GM19043 (cell line): ENCODE data around the gene DBI.
A peak's percentile ranks its signal among the peaks of the same experiment; 100 is the strongest.

Experiments
- ATAC-seq: cut with Tn5 transposase; IDR thresholded peaks from one replicate; pipeline ENCODE4 v1.9.1; 2021; ENCODE audit warnings: low read depth; ENCODE audit not compliant: unreplicated experiment

DBI gene

DNA sequence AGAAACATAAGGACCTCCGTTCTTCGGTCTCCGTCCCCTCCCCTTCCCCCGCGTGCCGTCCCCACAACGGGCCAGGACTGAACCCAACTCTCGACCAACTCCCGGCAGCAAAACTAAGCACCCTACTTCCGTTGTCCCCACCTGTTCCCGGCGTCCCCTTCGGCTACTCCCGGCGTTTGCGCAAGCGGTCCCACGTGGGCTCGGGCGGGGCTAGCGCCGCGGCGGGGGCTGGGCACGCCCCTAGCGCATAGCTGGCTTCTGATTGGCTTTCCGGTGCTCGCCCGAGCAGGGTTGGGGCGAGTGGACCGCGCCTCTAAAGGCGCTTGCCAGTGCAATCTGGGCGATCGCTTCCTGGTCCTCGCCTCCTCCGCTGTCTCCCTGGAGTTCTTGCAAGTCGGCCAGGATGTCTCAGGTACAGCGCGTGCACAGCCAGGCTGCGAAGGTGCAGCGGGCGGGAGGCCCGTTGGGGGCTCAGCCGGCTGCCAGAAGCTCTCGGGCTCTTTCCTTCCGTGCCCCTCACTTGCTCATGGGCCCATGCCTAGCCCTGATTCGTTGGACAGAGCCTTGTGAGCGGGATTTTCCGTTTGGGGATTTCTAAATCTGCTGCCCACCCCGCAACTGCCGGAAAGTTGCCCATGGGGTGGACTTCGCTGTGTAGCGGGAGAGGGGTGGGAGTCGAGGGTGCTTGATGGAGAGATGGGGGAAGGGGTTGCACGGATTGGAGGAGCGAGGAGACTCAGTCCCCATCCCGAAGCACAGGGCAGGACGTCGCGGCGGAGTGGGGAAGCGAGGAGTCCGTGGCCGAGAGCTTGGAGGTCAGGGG, at the start of gene DBI, which contains the start of gene C2orf76:
TSS of gene DBI (plus strand) at position 329 of the 823 bp plus-strand sequence. CDS start at position 404, 75 bp downstream.
TSS of gene C2orf76 (minus strand) at position 186 of the 823 bp plus-strand sequence. CDS start 26,875 bp downstream, outside the sequence.
- ATAC-seq = peak; percentile 94

DNA sequence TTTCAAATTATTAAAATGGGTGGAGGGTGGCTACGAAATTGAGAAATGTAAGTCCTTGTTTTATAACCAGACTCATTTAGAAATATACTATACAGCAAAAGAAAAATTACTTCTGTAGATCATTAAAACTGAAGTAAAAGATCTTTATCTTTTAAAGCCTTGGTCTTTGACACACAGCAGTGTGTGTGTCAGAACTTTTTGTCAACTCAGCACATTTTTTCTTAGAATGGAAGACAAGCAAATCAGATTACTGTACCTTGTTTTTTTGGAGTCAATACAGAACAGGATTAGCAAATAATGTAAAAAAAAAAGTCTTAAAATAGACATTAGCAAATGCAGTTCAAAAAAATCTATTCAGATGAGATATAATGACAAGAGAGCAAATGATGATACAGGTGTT, 49.2 kb upstream of the DBI start:
- ATAC-seq = no peak

DNA sequence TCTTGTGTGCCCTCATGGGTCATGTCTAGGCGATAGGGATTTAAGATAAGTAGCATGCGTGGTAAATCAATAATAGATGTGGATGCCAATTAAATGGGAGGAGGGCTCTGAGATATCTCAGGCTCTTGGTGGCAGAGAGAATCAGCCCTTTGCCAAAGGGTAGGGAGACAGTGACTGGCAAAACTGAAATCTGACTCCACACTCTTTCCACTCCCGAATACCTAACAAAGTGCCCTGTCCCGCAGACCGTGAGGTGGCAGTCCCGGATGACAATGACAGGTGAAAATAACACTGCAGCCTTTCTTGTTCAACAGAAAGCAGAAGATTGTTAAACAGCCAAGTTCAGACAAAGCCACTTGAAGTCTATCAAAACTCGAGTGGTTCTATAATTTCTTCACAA, 47.2 kb upstream of the DBI start:
- no peak for ATAC-seq

GRCh38 chr2:119323459-119323858, 43.3 kb upstream of the DBI start:
- no peak for ATAC-seq

DNA sequence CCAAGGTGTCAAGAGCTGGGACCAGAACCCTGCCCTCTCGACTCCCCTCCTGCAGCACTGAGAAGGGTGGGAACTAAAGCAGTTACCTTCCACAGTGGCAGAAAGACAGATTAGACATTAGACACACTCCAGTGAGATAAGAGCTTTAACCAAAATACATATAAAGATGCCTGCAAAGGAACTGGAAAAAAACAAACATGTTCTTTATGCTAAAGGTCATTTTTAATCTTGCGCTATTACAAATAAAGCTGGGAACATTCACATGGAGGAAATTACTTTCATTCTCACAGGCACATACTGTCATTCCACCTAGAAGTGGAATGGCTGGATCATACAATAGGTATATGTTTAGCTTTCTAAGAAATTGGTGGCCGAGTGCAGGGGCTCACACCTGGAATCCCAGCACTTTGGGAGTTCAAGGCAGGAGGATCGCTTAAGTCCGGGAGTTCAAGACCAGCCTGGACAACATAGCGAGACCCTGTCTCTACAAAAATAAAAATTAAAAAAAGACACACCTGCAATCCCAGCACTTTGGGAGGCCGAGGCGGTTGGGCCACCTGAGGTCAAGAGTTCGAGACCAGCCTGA, 42.0 kb upstream of the DBI start:
- no peak for ATAC-seq

- no peak for ATAC-seq
These were observed 39.8 kb upstream of the DBI start for GRCh38 chr2:119326938-119327337.

DNA sequence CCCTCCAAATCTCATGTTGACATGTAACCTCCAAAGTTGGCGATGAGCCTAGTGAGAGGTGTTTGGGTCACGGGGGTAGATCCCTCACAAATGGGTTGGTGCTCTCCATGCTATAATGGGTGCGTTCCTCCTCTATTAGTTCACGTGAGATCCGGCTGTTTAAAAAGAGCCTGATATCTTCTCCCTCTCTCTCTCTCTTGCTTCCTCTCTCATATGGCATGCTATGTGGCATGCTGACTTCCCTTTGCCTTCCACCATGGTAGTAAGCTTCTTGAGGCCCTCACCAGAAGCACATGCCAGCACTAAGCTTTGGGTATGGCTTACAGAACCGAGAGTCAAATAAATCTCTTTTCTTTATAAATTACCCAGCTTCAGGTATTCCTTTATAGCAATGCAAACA, 39.3 kb upstream of the DBI start:
- no peak for ATAC-seq

- ATAC-seq = no peak
These were observed 33.8 kb upstream of the DBI start for GRCh38 chr2:119332953-119333352.

GRCh38 chr2:119333360-119333759, 33.4 kb upstream of the DBI start:
- no peak for ATAC-seq

GRCh38 chr2:119333833-119334232, 32.9 kb upstream of the DBI start:
- no peak for ATAC-seq

DNA sequence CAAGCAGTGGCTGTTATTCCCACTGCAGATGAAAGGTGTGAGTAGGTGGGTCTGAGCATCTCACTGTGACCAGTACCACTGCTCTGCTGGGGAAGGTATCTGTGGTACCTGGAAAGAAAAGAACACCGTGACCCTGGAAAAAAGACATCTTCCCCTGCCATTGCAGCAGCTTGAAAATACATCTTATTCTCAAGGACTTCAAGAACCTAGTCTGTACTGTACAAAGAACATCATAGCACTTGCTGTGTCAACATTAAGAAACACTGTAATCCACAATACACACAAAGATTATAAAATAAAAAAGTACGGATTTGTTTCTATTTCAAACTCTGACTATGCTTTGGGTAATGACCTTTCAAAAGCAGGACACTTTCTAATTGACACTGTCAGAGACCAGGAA, 29.0 kb upstream of the DBI start:
- ATAC-seq = no peak

DNA sequence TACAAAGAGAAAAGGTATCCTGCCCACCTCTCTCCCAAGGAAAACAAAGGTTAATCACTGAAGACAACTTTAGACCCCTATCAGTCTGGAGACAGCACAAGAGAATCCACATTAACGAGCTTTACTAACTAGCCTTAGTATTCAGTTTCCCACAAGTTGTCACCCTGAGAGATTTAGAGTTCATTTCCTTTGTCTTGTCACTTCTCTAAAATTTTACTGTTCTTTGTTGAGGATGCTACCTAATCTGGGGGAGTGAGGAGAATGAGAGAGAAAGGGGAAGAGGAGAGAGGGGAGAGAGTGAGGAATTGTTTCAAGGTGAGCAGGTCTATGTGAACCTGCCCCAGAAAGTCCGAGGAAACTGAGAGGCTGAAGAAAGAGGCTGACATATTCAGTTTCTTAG, 28.5 kb upstream of the DBI start:
- no peak for ATAC-seq

GRCh38 chr2:119338826-119339561, 27.8 kb upstream of the DBI start:
- peak; percentile 100 for ATAC-seq

DNA sequence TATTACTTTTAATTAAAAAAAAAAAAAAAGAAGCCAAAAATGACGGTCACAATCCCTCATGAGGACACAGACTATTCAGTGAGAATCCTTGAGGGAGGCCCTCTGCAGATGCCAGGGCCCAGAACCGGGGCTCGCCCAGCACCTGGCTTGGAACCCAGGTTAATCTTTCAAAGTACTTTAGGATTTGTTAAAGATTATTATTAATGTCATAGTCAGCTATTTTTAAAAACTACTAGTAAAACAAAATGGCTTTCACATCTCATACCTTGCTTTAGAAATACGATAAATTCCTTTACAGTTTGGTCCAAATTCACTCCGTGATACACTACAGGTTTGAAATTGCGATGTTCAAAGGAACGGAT, 27.2 kb upstream of the DBI start:
- ATAC-seq = no peak

DNA sequence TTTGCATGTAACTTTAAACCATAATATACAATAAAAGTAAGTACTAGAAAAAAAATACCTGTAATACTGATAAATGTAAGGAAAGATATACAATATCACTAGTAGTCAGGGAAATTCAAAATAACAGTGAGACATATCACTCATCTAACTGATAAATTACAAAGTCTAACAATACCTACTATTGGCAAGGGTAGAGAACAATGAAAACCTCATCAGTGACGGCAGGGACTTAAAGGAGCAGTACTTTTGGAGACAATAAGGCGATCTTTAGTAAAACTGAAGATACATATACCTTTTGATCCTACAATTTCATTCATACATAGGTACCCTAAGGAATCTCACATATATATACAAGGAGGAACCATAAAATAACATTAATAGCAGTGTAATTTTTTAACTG, 25.1 kb upstream of the DBI start:
- ATAC-seq = no peak

DNA sequence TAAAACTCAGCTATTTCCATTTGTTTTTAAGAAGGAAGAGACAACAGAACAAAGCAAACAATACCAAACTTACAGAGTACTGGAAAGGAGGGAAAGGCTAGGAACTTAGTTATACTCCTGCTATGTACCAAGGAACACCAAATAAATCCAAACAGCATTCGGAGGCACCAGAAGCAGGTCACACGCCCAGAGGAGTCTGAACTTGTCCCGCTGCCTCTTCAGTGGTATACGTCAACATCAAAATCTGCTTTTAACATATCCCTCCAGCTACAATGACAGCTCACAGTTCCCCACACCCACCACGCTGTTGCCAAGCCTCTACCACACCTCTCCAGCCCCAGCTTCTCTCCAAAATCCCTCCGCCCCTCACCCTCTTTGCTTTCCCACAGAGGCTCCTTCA, 17.5 kb upstream of the DBI start:
- no peak for ATAC-seq

DNA sequence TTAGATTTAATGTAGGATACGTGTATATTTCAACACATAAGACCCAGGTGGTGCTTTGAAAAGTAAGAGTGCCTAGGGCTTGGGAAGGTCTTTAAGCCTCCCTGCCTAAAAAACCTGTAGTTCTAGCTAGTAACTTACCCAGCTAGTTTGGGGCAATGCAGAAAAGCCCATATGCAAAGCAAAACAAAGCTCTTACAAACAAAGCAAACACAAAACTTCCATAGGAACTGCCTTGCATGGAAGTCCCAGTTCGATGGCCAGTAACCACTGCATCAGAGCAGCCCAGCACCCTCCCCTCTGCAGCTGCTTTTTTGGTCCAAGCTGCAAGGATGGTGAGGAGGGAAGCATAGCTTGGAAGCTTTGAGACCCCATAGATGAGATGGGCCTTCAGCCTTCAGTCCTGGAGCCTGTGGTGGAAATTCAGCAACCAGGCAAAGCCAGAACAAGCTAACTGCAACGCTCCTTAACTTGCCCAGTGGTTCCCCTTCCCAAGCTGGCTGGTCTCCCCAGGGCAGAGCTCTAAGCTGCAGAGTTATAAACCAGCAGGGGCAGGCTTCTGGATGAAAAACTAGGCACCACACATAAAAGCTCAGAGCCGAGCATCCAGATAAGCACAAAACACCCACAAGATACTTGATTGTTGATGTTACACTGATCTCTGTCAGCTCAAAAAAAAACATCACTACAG, 16.3 kb upstream of the DBI start:
- ATAC-seq = no peak

DNA sequence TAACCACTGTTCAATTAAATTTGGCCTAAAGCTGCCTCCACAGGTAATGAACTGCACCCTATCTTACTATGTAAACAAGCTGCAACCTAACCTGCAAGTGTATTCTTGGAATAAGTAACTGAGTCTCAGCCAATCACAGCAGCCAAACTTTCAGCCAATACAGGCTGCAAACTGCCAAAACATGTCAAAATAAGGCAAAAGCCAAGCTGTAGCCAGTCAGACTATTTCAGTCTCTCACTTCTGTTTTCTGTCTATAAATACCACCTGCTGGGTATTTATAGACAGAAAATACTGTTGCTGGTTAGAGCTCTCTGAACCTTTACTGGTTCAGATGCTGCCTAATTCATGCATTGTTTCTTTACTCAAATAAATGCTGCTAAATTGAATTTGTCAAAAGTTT, 14.4 kb upstream of the DBI start:
- ATAC-seq = peak; percentile 95

DNA sequence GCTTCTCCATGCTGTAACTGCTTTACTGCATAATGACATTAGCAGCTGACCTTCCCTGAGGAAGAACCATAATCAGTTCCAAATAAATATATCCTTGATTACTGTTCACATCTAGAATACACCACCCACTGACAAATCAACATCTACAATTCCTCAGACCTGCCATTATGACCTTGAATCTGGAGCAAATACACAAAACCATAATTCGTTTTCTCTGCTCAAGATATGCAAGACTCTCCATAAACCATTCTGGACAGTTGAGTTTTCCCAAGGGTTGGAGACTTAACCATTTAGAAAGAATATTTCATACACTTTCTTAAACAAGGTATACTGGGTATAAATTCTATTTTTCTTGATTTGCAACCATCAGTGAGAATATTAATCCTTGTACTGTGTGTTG, 11.9 kb upstream of the DBI start:
- no peak for ATAC-seq

- ATAC-seq = no peak
These were observed 7.0 kb upstream of the DBI start for GRCh38 chr2:119359774-119360173.

- no peak for ATAC-seq
These were observed 6.3 kb upstream of the DBI start for GRCh38 chr2:119360423-119360966.
